OCI-LY3 (cell line): ENCODE measurements around the gene ADGRG1.
A peak's percentile ranks its signal among the peaks of the same experiment; 100 is the strongest.

Source experiments
- H2AFZ ChIP-seq: fragments of 200-600, 300-600 bp; shearing (Covaris generic); 2 replicates; pipeline ENCODE4 v1.6.0; 2014; ENCODE audit warnings: antibody characterized with exemption, low read depth, low read length
- H3K27ac ChIP-seq: fragments of 200-600, 300-600 bp; sonication (generic); 2 replicates; pipeline ENCODE4 v1.5.1; 2014; ENCODE audit warnings: mild to moderate bottlenecking, low read length, moderate library complexity, mixed read lengths
- H3K27me3 ChIP-seq: fragments of 200-600, 300-600 bp; sonication (generic); 2 replicates; pipeline ENCODE4 v1.6.1; 2014; ENCODE audit warnings: low read depth, low read length, mixed read lengths
- H3K36me3 ChIP-seq: fragments of 200-600, 300-600 bp; sonication (generic); replicated peaks from 2 replicates; pipeline ENCODE3; 2014; ENCODE audit warnings: low read depth, low read length, mixed read lengths
- H3K4me1 ChIP-seq: fragments of 300-600, 200-600 bp; sonication (generic); 2 replicates; pipeline ENCODE4 v1.6.1; 2014; ENCODE audit warnings: low read length, mixed read lengths
- H3K4me2 ChIP-seq: fragments of 200-600, 300-600 bp; sonication (generic); 2 replicates; pipeline ENCODE4 v1.6.1; 2014; ENCODE audit warnings: low read length, mixed read lengths
- H3K4me3 ChIP-seq: fragments of 300-600, 200-600 bp; sonication (generic); 2 replicates; pipeline ENCODE4 v1.5.1; 2014; ENCODE audit warnings: antibody characterized with exemption, mild to moderate bottlenecking, low read length, moderate library complexity
- H3K79me2 ChIP-seq: fragments of 300-600, 200-600 bp; shearing (Covaris generic); 2 replicates; pipeline ENCODE4 v1.6.1; 2014; ENCODE audit warnings: mild to moderate bottlenecking, low read length, mixed read lengths
- H3K9ac ChIP-seq: fragments of 300-600, 200-600 bp; shearing (Covaris generic); 2 replicates; pipeline ENCODE4 v1.6.0; 2014; ENCODE audit warnings: mild to moderate bottlenecking, low read length, moderate library complexity
- H3K9me3 ChIP-seq: fragments of 200-600, 300-600 bp; shearing (Covaris generic); 2 replicates; pipeline ENCODE4 v1.6.1; 2014; ENCODE audit warnings: low read length, mixed read lengths; ENCODE audit not compliant: insufficient read depth
- H4K20me1 ChIP-seq: fragments of 200-600, 300-600 bp; sonication (generic); 2 replicates; pipeline ENCODE4 v1.6.1; 2016; ENCODE audit warnings: low read length, mixed read lengths; ENCODE audit not compliant: insufficient read depth
- CTCF ChIP-seq: fragments of 200-600, 300-600 bp; sonication (generic); IDR thresholded peaks from 2 replicates; pipeline ENCODE4 v1.5.1; 2014; ENCODE audit warnings: antibody characterized with exemption, low read length, low read depth
- EZH2phosphoT487 ChIP-seq: fragments of 200-600 bp; shearing (Covaris generic); IDR thresholded peaks from 2 replicates; pipeline ENCODE4 v1.6.1; 2018; ENCODE audit warnings: antibody characterized with exemption, mixed run types, low read depth

The ADGRG1 gene

GRCh38 chr16:57598437-57598836, 30.0 kb upstream of the ADGRG1 start:
- TF ChIP-seq EZH2phosphoT487: no peak
- TF ChIP-seq CTCF: no peak
- Histone ChIP-seq H3K4me2 (no peak overlapping the region), H3K27ac (no peak overlapping the region), H4K20me1 (no peaks in the 10 kb centered on the region), H2AFZ (no peak overlapping the region), H3K27me3 (peaks cover 58% of the 10 kb centered on the region), H3K36me3 (no peaks in the 10 kb centered on the region), H3K79me2 (no peaks in the 10 kb centered on the region), H3K4me1 (peaks cover 24% of the 10 kb centered on the region), H3K4me3 (no peak overlapping the region), H3K9me3 (peaks cover 4% of the 10 kb centered on the region; the same call in 1 of the 2 replicates), H3K9ac (no peak overlapping the region)

- Histone ChIP-seq H3K27ac (no peak overlapping the region), H4K20me1 (no peaks in the 10 kb centered on the region), H3K4me3 (no peak overlapping the region), H3K36me3 (no peaks in the 10 kb centered on the region), H3K27me3 (peaks cover 64% of the 10 kb centered on the region), H3K79me2 (no peaks in the 10 kb centered on the region), H3K4me2 (no peak overlapping the region; the same call in 1 of the 2 replicates), H3K9ac (no peak overlapping the region), H3K4me1 (peaks cover 24% of the 10 kb centered on the region), H2AFZ (no peak overlapping the region), H3K9me3 (peaks cover 4% of the 10 kb centered on the region; the same call in 1 of the 2 replicates)
- TF ChIP-seq CTCF (peak; percentile 79), EZH2phosphoT487 (no peak)
These were observed 28.2 kb upstream of the ADGRG1 start for GRCh38 chr16:57600048-57600835.

GRCh38 chr16:57600952-57601580, 27.4 kb upstream of the ADGRG1 start:
- no peaks in the 10 kb centered on the region for H3K36me3 ChIP-seq
- H3K27me3 ChIP-seq: peaks cover 64% of the 10 kb centered on the region
- H3K4me2 ChIP-seq: peak overlapping the region; percentile 73
- TF ChIP-seq CTCF: no peak
- TF ChIP-seq EZH2phosphoT487: no peak
- no peaks in the 10 kb centered on the region for H3K9me3 ChIP-seq
- peak overlapping the region; percentile 46; the same call in 1 of the 2 replicates for H3K4me3 ChIP-seq
- no peak overlapping the region for H2AFZ ChIP-seq
- peaks cover 24% of the 10 kb centered on the region for H3K4me1 ChIP-seq
- H4K20me1 ChIP-seq: no peaks in the 10 kb centered on the region
- no peaks in the 10 kb centered on the region for H3K79me2 ChIP-seq
- no peak overlapping the region for H3K9ac ChIP-seq
- H3K27ac ChIP-seq: no peak overlapping the region; the same call in 1 of the 2 replicates

- H3K27me3 ChIP-seq: peaks cover 69% of the 10 kb centered on the region
- 0 out of 2 replicates have a peak, but pooled peaks cover 3% of the 10 kb centered on the region for H4K20me1 ChIP-seq
- no peak overlapping the region for H2AFZ ChIP-seq
- H3K9ac ChIP-seq: no peak overlapping the region
- peak overlapping the region; percentile 59; the same call in 1 of the 2 replicates for H3K27ac ChIP-seq
- peak overlapping the region; percentile 46 for H3K4me3 ChIP-seq
- H3K4me1 ChIP-seq: peaks cover 24% of the 10 kb centered on the region
- TF ChIP-seq EZH2phosphoT487 (peak; percentile 67; the same call in 1 of the 2 replicates), CTCF (no peak)
- no peaks in the 10 kb centered on the region for H3K9me3 ChIP-seq
- H3K4me2 ChIP-seq: peak overlapping the region; percentile 73
- no peaks in the 10 kb centered on the region for H3K79me2 ChIP-seq
- no peaks in the 10 kb centered on the region for H3K36me3 ChIP-seq
These were observed 26.5 kb upstream of the ADGRG1 start for GRCh38 chr16:57601801-57602478.
